HG03064 (cell line): ENCODE measurements around the gene TEAD4.

Experiments
- ATAC-seq: cut with Tn5 transposase; IDR thresholded peaks from one replicate; pipeline ENCODE4 v1.9.1; 2021; ENCODE audit warnings: low read depth; ENCODE audit not compliant: unreplicated experiment

The TEAD4 gene

DNA sequence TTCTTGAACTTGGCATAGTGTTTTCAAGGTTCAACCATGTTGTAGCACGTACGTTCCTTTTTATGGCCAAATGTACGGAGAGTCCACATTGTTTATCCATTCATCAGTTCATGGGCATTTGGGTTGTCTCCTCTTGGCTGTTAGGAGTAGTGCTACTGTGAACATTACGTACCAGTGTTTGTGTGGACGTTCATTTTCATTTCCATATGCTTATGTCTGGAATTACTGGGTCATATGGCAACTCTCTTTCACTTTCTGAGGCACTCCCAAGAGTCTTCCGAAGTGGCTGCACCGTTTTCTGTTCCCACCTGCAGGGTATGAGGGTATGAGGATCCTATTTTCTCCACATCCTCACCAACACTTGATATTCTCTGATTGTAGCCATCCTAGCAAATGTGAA lies 68.9 kb downstream of the TEAD4 start:
- ATAC-seq, result no peak

GRCh38 chr12:3030821-3031429 lies 71.7 kb downstream of the TEAD4 start:
- ATAC-seq, result no peak

GRCh38 chr12:3032161-3032560 lies 73.0 kb downstream of the TEAD4 start:
- no peak for ATAC-seq

- ATAC-seq, result no peak
Observed at GRCh38 chr12:3032770-3033538, 73.8 kb downstream of the TEAD4 start.

DNA sequence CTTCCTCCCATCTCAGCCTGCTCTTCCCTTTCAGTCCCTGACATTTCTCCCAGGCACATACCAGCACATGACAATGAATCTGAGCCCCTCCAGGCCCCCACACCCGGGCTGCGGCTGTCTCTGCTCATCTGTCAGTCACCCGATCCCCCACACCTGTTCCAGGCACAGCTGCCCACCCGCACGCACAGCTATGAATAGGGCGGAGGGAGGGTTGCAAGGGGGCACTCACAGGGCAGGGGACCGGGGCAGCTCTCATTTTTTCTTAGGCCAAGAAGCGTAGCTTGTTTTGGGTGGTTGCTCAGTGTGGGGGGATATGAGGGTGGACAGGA lies 74.3 kb downstream of the TEAD4 start:
- ATAC-seq, result no peak

GRCh38 chr12:3034067-3034750 lies 75.0 kb downstream of the TEAD4 start:
- no peak for ATAC-seq

DNA sequence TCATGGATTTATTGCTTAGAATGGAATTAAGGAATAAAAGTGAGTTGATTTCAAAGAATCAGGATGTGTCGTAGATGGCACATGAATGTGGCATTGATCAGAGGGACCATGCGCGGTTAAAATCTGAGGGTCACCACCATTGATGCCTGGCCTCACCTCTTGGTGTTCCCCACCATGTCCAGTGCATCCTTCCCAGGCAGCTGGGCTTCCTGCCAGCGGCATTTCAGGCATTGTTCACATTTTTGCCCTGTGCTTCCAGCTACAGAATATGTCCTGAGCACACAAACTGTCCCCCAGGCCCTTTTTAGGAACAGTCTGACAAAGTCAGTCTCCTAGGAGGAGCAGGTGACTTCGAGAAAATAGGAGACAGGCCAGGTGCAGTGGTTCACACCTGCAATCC lies 76.0 kb downstream of the TEAD4 start:
- ATAC-seq, result no peak

GRCh38 chr12:3035815-3036702 lies 76.9 kb downstream of the TEAD4 start:
- no peak for ATAC-seq

- no peak for ATAC-seq
Observed at GRCh38 chr12:3036901-3037600, 77.9 kb downstream of the TEAD4 start.

- no peak for ATAC-seq
Observed at GRCh38 chr12:3038166-3038565, 79.0 kb downstream of the TEAD4 start.

- no peak for ATAC-seq
Observed at GRCh38 chr12:3038926-3039510, 79.8 kb downstream of the TEAD4 start.

DNA sequence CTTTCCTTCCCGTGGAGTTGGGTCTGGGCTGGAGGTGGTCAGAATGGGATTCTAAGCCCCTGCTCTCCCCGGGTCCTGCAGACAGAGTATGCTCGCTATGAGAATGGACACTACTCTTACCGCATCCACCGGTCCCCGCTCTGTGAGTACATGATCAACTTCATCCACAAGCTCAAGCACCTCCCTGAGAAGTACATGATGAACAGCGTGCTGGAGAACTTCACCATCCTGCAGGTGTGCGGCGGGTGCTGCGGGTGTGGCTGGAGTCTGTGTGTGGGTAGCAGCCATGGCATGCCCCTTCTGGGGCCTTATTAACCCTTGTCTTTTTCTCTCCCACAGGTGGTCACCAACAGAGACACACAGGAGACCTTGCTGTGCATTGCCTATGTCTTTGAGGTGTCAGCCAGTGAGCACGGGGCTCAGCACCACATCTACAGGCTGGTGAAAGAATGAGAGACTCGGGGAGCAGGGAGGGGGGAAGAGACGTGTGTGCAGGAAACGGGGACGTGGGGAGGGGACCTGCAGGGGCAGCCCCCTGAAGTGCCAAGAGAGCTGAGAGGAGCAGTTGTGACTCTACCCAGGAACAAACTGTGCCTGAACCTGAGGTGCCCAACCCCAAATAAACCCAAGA lies 80.9 kb downstream of the TEAD4 start:
- no peak for ATAC-seq

DNA sequence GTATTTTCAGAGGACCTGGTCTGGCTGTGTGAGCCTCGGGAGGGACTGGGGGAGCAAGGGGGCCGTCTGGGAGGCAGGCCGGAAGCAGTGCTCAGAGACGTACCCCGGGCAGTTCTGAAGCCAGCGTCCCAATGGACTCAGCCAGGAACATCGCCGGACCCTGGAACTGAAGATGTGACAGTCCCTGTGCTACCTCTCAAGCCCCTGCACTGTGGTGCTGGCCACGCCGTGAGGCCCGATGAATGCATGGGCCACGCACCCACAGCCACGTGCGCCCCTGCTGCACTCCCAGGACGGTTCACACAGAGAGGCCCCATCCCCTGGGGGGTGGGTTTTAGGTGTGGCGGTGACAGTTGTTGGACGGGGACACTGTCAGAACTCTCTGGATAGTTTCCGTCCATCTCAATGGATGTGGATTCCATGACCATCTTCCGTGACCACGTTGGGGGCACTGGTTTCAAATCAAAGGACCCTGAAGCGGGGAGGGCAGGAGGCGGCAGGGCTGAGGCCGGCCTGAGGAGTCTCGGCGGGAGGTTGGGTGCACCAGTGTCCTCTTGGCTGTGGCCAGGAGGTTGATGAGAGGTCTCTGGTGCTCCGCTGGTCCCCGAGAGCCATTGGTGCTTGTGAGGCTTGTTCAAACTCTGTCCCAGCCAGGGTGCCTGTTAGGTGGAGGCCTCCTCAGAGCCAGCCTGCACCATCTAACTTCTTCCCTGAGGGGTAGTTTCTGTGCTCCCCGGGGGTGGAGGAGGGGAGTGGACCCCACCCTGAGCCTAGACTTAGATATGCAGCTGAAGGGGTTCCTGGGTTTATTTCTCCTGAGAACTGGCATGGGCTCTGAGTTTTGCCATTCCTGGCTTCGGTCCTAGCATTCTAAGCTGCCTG lies 81.7 kb downstream of the TEAD4 start:
- no peak for ATAC-seq

GRCh38 chr12:3041558-3042164 lies 82.5 kb downstream of the TEAD4 start:
- ATAC-seq, result no peak

- no peak for ATAC-seq
Observed at GRCh38 chr12:3042394-3042793, 83.2 kb downstream of the TEAD4 start.

DNA sequence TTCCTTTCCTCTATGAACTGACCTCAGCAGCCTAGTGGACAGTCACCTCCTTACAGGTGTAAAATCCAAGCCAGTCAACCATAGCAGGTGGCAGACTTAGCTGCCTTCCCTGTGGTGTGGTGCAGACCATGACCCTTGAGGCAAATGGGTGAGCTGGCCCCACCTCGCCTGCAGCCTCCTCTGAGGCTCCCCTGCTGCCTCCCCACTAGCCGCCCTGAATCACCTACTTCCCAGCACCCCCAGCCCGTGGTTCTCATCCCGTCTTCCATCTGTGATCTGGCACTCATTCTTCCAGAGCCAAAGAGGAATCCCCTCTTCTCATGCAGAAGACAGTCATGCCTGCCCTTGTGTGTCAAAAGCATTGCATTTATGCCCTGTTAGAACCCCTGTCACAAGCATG lies 83.6 kb downstream of the TEAD4 start:
- ATAC-seq, result no peak

- no peak for ATAC-seq
Observed at GRCh38 chr12:3043406-3043805, 84.2 kb downstream of the TEAD4 start.

GRCh38 chr12:3044141-3044630 lies 85.0 kb downstream of the TEAD4 start:
- ATAC-seq, result no peak
